Erythroblast (primary cell): ENCODE results near the gene KCNN1.

Experiments
- GATA1 ChIP-seq: IDR thresholded peaks from 2 replicates; pipeline ENCODE4 v1.6.1; 2011; ENCODE audit warnings: low read depth, mild to moderate bottlenecking, control low read depth, low read length, moderate library complexity
- POLR2A ChIP-seq: IDR thresholded peaks from 2 replicates; pipeline ENCODE4 v1.6.1; 2011; ENCODE audit warnings: mild to moderate bottlenecking, low read length

- no peak for TF ChIP-seq POLR2A
- no peak for TF ChIP-seq GATA1
These were observed 82.5 kb downstream of the KCNN1 start for GRCh38 chr19:18049385-18049784.
